ENCODE measurements around the gene ZNF580. TPM values are rescaled to one million over a fixed set of nuclear protein-coding genes. Genes with fewer than 3 reads are reported as not detected.
A peak's percentile ranks its signal among the peaks of the same experiment; 100 is the strongest.

ZNF580 gene
- total RNA-seq, 2 donors from 2014 or later = 15.3 to 26.2 TPM

GRCh38 chr19:55678121-55678671 lies 37.4 kb downstream of the ZNF580 start:
- H3K4me1 ChIP-seq = peaks cover 0 to 59% of the 10 kb centered on the region in 2 donors
- no peaks in the 10 kb centered on the region for H3K9me3 ChIP-seq
- DNase-seq (ENCODE audit: low spot score) = no peak
- no peaks in the 10 kb centered on the region for H3K27me3 ChIP-seq
- no peak overlapping the region for H3K4me3 ChIP-seq
- TF ChIP-seq, protein P1, sequence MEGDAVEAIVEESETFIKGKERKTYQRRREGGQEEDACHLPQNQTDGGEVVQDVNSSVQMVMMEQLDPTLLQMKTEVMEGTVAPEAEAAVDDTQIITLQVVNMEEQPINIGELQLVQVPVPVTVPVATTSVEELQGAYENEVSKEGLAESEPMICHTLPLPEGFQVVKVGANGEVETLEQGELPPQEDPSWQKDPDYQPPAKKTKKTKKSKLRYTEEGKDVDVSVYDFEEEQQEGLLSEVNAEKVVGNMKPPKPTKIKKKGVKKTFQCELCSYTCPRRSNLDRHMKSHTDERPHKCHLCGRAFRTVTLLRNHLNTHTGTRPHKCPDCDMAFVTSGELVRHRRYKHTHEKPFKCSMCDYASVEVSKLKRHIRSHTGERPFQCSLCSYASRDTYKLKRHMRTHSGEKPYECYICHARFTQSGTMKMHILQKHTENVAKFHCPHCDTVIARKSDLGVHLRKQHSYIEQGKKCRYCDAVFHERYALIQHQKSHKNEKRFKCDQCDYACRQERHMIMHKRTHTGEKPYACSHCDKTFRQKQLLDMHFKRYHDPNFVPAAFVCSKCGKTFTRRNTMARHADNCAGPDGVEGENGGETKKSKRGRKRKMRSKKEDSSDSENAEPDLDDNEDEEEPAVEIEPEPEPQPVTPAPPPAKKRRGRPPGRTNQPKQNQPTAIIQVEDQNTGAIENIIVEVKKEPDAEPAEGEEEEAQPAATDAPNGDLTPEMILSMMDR (IDR thresholded peaks at IDR 0.05) = no peak
- H3K36me3 ChIP-seq = peaks cover 57% of the 10 kb centered on the region
- H3K27ac ChIP-seq = peak overlapping the region; percentile 47 to 90

DNA sequence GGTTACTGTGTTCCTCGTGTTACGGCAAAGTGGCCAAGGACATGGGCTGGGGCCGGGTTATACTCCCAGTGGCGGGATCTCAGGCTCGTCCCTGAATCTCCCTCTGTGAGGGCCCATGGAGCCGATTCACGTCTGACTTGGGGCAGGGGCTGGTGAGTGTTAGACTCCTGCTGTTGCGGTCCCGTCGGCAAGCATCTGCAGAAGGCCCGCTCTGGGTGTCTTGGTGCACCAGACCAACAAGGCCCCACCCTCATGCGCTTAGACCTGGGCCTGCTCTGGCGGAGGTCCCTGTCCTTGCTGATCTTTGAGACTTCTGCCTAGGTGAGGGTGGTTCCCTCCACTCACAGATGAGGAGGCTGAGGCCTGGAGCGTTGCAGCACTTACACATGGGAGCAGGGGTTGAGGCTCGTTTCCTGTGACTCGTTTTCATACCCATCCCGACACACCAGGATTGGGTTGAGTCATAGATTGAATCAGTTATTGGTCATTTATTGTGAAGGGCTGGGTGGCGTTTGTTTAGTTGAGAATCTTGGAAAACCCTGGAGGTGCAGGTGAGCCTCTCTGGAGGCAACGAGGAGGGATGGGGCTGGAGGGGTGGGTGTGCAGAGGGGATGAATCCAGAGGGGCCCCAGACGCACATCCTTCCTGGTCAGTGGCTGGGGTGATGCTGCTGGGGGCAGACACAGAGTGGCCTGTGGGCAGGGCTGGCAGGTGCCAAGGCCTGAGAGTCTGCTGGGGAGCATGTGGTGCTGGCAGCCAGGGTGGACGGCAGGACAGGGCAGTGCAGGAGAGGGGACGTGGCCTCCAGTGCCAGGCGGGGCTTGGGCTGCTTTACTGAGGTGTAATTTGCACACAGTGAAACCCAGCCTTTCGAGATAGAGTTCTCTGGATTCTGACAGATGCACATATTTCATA lies 38.8 kb downstream of the ZNF580 start:
- Histone ChIP-seq H3K4me3 (no peak overlapping the region), H3K36me3 (peaks cover 58% of the 10 kb centered on the region), H3K9me3 (no peaks in the 10 kb centered on the region), H3K27ac (no peak overlapping the region), H3K4me1 (peaks cover 0 to 60% of the 10 kb centered on the region in 2 donors), H3K27me3 (no peaks in the 10 kb centered on the region)
- no peak for DNase-seq (ENCODE audit: low spot score)
- TF ChIP-seq, protein P1 (IDR thresholded peaks at IDR 0.05) = no peak

DNA sequence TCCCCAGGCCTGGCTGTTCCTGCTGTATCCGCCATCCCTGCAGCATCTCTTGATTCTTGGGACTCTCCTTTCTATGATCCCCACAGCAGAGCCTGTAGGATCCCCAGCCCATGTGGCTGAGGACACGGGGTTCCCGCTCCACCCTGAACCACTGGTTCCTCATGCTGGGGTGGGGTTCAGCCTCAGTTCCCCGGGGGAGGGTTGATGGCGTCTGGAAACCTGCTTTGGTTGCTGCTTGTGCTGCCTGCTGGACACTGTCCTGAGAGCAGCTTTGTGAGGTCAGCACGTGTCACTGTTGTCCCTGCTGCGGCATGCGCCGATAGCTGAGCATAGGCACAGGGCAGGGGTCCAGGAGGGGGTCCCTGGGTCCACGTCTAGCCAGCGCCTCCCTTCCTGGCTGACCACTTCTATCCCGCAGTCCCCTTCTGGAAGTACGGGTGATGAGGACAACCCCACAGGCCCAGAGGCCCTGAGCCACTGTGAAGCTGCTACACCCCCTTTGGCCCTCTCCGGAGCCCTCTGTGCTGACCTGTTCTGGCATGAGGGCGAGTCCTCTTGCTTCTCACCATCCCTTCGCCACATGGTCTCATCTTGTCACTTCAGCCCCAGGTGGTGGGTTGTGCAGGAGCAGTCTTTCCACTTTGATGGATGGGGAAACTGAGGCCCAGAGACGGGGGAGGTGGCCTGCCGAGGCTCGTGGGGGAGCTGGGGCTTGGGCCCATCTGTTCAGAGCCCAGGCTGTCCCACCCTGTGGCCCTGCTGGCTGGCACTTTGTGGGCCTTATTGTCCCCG lies 39.7 kb downstream of the ZNF580 start:
- Histone ChIP-seq H3K36me3 (peaks cover 67% of the 10 kb centered on the region), H3K4me1 (peaks cover 0 to 60% of the 10 kb centered on the region in 2 donors)

GRCh38 chr19:55681131-55682092 lies 40.6 kb downstream of the ZNF580 start:
- Histone ChIP-seq H3K4me3 (no peak overlapping the region), H3K27ac (no peak overlapping the region), H3K9me3 (no peaks in the 10 kb centered on the region), H3K4me1 (peaks cover 0 to 52% of the 10 kb centered on the region in 2 donors), H3K27me3 (no peaks in the 10 kb centered on the region), H3K36me3 (peaks cover 76% of the 10 kb centered on the region)
- no peak for DNase-seq (ENCODE audit: low spot score)
- TF ChIP-seq, protein P1 (IDR thresholded peaks at IDR 0.05) = no peak

More for the DNA sequence above, 39.7 kb downstream of the ZNF580 start:
- Histone ChIP-seq H3K27ac (no peak overlapping the region), H3K27me3 (no peaks in the 10 kb centered on the region), H3K4me3 (no peak overlapping the region), H3K9me3 (no peaks in the 10 kb centered on the region)
- TF ChIP-seq, protein P1 (IDR thresholded peaks at IDR 0.05) = no peak
- DNase-seq (ENCODE audit: low spot score) = no peak

All from right atrium auricular region (tissue), 2 donors.